Panc1 (cell line): ENCODE results near the gene TULP4.

Experiments used
- CTCF ChIP-seq: fragments of 450-650 bp; IDR thresholded peaks from 2 replicates; pipeline ENCODE4 v1.5.1; 2017; ENCODE audit warnings: mild to moderate bottlenecking
- POLR2AphosphoS5 ChIP-seq: IDR thresholded peaks from 2 replicates; pipeline ENCODE4 v1.6.1; 2012; ENCODE audit warnings: mild to moderate bottlenecking, low read depth, low read length, moderate library complexity
- REST ChIP-seq, 2 experiments: IDR thresholded peaks; 2 replicates each; pipeline ENCODE4 v1.6.1; 2011 to 2012; ENCODE audit warnings: low read depth in 2 of 2, control low read depth in 1 of 2, low read length in 1 of 2, mild to moderate bottlenecking in 1 of 2, moderate library complexity in 1 of 2; ENCODE audit not compliant: insufficient read depth in 1 of 2
- SIN3A ChIP-seq: IDR thresholded peaks from 2 replicates; pipeline ENCODE4 v1.6.1; 2012; ENCODE audit warnings: low read depth, mild to moderate bottlenecking, low read length, moderate library complexity, borderline replicate concordance; ENCODE audit not compliant: insufficient read depth
- TCF7L2 ChIP-seq: IDR thresholded peaks from 2 replicates; pipeline ENCODE4 v1.6.1; 2011; ENCODE audit warnings: mild to moderate bottlenecking, low read depth, low read length, inconsistent platforms

- no peak for TF ChIP-seq POLR2AphosphoS5
- TF ChIP-seq CTCF, result no peak
- TF ChIP-seq TCF7L2, result no peak
- no peak for TF ChIP-seq REST (IDR thresholded peaks at IDR 0.05; ENCODE audit: insufficient read depth in 1 of 2, low read depth in 2 of 2, low read length in 1 of 2)
- no peak for TF ChIP-seq SIN3A
Observed at GRCh38 chr6:158503222-158503621, 191.0 kb downstream of the TULP4 start.
